ENCODE measurements around the gene RTP5.
"Not testable (repeated sequence)": the region's sequence is repeated elsewhere in the genome, so short reads cannot be mapped to it uniquely, and the experiment has no call there.

The RTP5 gene

GRCh38 chr2:241869087-241869961 lies at the start of gene RTP5:
RTP5 (plus strand) TSS chr2:241869729; CDS start chr2:241869757, 28 bp downstream.
- DNase-seq (ENCODE audit: low spot score) = no peak

GRCh38 chr2:241819947-241820624 lies 49.4 kb upstream of the RTP5 start:
- not testable (repeated sequence) for DNase-seq (ENCODE audit: low spot score)

- no peak for DNase-seq (ENCODE audit: low spot score)
These were observed 48.7 kb upstream of the RTP5 start for GRCh38 chr2:241820625-241821384.

- no peak for DNase-seq (ENCODE audit: low spot score)
These were observed 47.9 kb upstream of the RTP5 start for GRCh38 chr2:241821460-241822263.

GRCh38 chr2:241822264-241822623 lies 47.3 kb upstream of the RTP5 start:
- no peak for DNase-seq (ENCODE audit: low spot score)

GRCh38 chr2:241823531-241824437 lies 45.7 kb upstream of the RTP5 start:
- DNase-seq (ENCODE audit: low spot score) = not testable (repeated sequence)

GRCh38 chr2:241827394-241827793 lies 42.1 kb upstream of the RTP5 start:
- no peak for DNase-seq (ENCODE audit: low spot score)

- DNase-seq (ENCODE audit: low spot score) = no peak
These were observed 36.3 kb upstream of the RTP5 start for GRCh38 chr2:241833101-241833663.

- not testable (repeated sequence) for DNase-seq (ENCODE audit: low spot score)
These were observed 35.6 kb upstream of the RTP5 start for GRCh38 chr2:241833756-241834526.

- DNase-seq (ENCODE audit: low spot score) = no peak
These were observed 34.9 kb upstream of the RTP5 start for GRCh38 chr2:241834527-241835210.

- DNase-seq (ENCODE audit: low spot score) = no peak
These were observed 33.9 kb upstream of the RTP5 start for GRCh38 chr2:241835611-241836010.

- no peak for DNase-seq (ENCODE audit: low spot score)
These were observed 33.2 kb upstream of the RTP5 start for GRCh38 chr2:241836292-241836691.

GRCh38 chr2:241837197-241837965 lies 32.1 kb upstream of the RTP5 start:
- no peak for DNase-seq (ENCODE audit: low spot score)

- DNase-seq (ENCODE audit: low spot score) = no peak
These were observed 28.1 kb upstream of the RTP5 start for GRCh38 chr2:241841181-241842066.

GRCh38 chr2:241842067-241842415 lies 27.5 kb upstream of the RTP5 start:
- DNase-seq (ENCODE audit: low spot score) = no peak

- DNase-seq (ENCODE audit: low spot score) = no peak
These were observed 26.8 kb upstream of the RTP5 start for GRCh38 chr2:241842620-241843211.

Data from cerebellar cortex (tissue), 1 donor.